GM18858 (cell line): ENCODE measurements around the gene HBS1L.

Experiments
- ATAC-seq: cut with Tn5 transposase; IDR thresholded peaks from one replicate; pipeline ENCODE4 v1.9.1; 2021; ENCODE audit not compliant: unreplicated experiment

Gene HBS1L

DNA sequence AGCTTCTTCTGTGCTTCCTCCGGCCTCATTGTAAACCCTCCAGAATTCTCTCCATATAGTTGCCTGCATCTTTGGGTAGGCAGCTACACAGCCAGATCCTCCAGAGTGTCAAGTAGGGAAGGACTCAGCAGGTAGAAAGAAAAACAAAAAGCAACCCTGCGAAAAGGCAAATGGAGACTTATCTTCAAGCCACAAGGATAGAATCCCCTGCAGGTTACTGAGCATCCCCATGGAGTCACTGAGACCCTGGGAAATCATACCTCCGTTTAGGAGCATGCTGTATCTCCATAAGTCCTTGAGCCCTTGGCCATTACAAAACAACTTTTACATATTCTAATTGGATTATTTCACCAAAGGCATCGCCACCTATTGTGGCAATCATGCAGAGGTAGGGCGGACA lies 133.3 kb downstream of the HBS1L start:
- ATAC-seq: no peak

DNA sequence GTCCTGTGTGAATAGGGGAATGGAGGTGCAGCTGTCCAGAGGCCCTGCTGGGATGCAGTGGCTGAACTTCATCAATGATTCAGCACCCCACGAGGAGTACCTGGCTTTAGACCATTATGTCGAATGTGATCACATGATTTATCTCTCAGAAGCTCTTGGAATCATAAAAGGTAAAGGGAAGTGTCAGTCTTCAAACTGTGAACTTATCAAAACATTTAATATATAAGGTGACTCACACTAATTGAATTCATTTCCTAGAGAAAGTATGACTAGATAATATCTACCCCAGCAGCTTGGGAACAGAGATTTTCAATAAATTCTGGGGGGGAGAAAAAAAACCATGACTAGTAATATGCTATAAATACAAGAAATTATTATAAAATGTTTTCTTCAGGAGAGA lies 134.2 kb downstream of the HBS1L start:
- no peak for ATAC-seq

- ATAC-seq: no peak
Observed at GRCh38 chr6:134918418-134918961, 136.1 kb downstream of the HBS1L start.

DNA sequence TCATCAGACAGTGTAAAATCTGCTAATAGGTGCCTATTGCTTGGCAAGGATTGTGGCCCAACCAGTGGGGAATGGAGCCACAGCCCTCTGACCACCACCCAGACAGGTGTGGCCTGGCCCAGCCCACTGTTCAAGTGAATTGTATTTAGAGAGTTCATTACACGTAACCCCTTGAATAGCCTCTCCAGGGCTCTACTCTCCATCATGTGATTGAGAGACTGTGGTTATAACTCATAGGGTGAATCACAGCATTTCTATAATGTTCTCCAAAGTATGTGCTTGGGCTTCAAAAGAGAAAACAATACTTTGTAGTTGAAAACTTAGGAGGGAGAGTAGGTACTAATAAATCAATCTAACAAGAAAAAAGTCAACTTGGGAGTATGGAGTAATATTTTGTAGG lies 143.1 kb downstream of the HBS1L start:
- no peak for ATAC-seq

DNA sequence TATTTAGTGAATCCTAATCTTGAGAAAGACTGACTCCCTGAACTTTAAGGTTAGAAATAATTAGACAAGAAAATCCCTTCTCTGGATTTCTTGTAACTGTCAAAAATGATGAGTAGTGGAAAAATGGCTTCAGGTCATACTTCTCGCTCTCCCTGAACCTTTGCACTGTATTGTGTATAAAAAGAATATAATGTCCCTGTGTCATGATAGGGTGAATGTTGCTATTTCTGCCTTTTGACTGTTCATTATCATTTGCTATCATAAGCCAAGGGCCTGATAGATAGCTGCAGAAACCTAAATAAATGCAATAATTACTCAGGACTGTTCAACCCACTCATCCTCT lies 144.1 kb downstream of the HBS1L start:
- ATAC-seq: no peak
